K562 (cell line): ENCODE results near the gene ADGRB3. TPM values are rescaled to one million over a fixed set of nuclear protein-coding genes. Genes with fewer than 3 reads are reported as not detected.

Experiments used
- RBBP5 ChIP-seq: fragments of 200-600 bp; sonication (generic); IDR thresholded peaks from 2 replicates; pipeline ENCODE4 v1.6.1; 2012; ENCODE audit warnings: borderline replicate concordance, mild to moderate bottlenecking, low read length, control low read depth, inconsistent platforms; ENCODE audit not compliant: insufficient read depth, poor library complexity, severe bottlenecking
- TBP ChIP-seq: optimal IDR thresholded peaks from 2 replicates; pipeline ENCODE3; 2011; ENCODE audit warnings: low read depth, low read length, improper control_type of control experiment
- ZBTB40 ChIP-seq, 2 experiments: fragments of 450-650 bp in 1 of 2; sonication (generic) in 1 of 2; formaldehyde crosslinking in 1 of 2; IDR thresholded peaks; 2 replicates each; pipeline versions ENCODE4 v1.7.1 to v1.9.0; 2016 to 2022; ENCODE audit warnings: inconsistent platforms in 1 of 2, mild to moderate bottlenecking in 1 of 2, missing genetic modification reagents in 1 of 2
- ZNF436 ChIP-seq: fragments of 250-450, 450-650 bp; sonication (Bioruptor Pico); formaldehyde crosslinking; IDR thresholded peaks from 2 replicates; pipeline ENCODE4 v1.7.0; 2020; ENCODE audit warnings: mild to moderate bottlenecking
- polyA plus RNA-seq, 8 experiments: library from polyadenylated mRNA; depleted of rRNA in 4 of 8; stranded (reverse) in 5 of 8; unstranded in 3 of 8; fragments of >200 nt; fragmentation: Nextera tagmentation in 2 of 8; fragmentation: Illumina TruSeq in 1 of 8; extraction: Ambion mirVana in 2 of 8; extraction: Trizol in 1 of 8; gene quantifications; 2 replicates each; pipeline versions ENCODE4 v1.2.1 to v1.2.3, GENCODE V29; 2011 to 2014; ENCODE audit warnings: inconsistent platforms in 1 of 8, missing spikeins in 1 of 8
- total RNA-seq, 7 experiments: library from RNA; depleted of rRNA in 6 of 7; stranded (reverse); fragments of >200 nt in 6 of 7; fragmentation: Illumina TruSeq in 2 of 7; extraction: Trizol in 2 of 7; gene quantifications; 2 replicates each; pipeline versions ENCODE4 v1.2.1 to v1.2.3, GENCODE V29; 2011 to 2021; ENCODE audit warnings: low replicate concordance in 1 of 7

ADGRB3 gene
- total and polyA plus RNA-seq, 9 of the 15 experiments (the other 6 are each of a cell fraction or from before 2014, with no cell fraction given), result 0.90 to 7.8 (median 2.4) TPM

GRCh38 chr6:68639826-68640490 is 4.9 kb downstream of the ADGRB3 start (continued):
- TF ChIP-seq ZBTB40 (IDR thresholded peaks at IDR 0.05), result no peak
- no peak for TF ChIP-seq ZBTB40 (CRISPR knock-in tag; IDR thresholded peaks at IDR 0.05)
- TF ChIP-seq TBP, result no peak
- TF ChIP-seq RBBP5, result no peak
- no peak for TF ChIP-seq ZNF436 (CRISPR knock-in tag)
